ENCODE measurements around the gene IGFN1. TPM values are rescaled to one million over a fixed set of nuclear protein-coding genes. Genes with fewer than 3 reads are reported as not detected.
"Not testable (repeated sequence)": the region's sequence is repeated elsewhere in the genome, so short reads cannot be mapped to it uniquely, and the experiment has no call there.

IGFN1 gene
- total and polyA plus RNA-seq, 7 donors = under 0.01 to 0.55 (median 0.14) TPM; not detected in 3

DNA sequence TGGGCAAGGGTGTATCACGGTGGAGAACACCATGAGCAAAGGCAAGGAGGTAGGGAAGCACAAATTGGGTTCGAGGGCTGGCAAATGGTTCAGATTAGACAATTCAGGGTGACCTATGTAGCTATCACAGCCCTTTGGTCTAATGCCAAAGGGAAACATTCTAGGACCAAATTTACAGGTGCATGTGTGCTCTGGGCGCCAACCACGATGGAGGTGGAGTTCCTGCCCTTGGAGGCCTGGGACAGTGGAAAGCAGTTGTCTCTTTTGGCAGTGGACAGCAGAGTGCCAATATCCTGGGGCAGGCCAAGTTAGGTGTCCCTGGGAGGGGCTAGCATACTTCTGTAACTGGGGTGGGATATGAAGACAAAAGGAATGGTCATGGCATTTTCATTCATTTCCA is 40.1 kb downstream of the IGFN1 start:
- Histone ChIP-seq H3K36me3 (no peaks in the 10 kb centered on the region), H3K27me3 (no peaks in the 10 kb centered on the region), H3K4me3 (no peak overlapping the region), H3K9me3 (peaks cover 0 to 5% (median 0%) of the 10 kb centered on the region in 4 donors), H3K4me1 (no peaks in the 10 kb centered on the region), H3K27ac (no peak overlapping the region)
- no peak for TF ChIP-seq POLR2AphosphoS5 (IDR thresholded peaks at IDR 0.05)
- no peak for TF ChIP-seq POLR2A (IDR thresholded peaks at IDR 0.05)
- no peak for TF ChIP-seq EP300 (IDR thresholded peaks at IDR 0.05)
- TF ChIP-seq, protein P1, sequence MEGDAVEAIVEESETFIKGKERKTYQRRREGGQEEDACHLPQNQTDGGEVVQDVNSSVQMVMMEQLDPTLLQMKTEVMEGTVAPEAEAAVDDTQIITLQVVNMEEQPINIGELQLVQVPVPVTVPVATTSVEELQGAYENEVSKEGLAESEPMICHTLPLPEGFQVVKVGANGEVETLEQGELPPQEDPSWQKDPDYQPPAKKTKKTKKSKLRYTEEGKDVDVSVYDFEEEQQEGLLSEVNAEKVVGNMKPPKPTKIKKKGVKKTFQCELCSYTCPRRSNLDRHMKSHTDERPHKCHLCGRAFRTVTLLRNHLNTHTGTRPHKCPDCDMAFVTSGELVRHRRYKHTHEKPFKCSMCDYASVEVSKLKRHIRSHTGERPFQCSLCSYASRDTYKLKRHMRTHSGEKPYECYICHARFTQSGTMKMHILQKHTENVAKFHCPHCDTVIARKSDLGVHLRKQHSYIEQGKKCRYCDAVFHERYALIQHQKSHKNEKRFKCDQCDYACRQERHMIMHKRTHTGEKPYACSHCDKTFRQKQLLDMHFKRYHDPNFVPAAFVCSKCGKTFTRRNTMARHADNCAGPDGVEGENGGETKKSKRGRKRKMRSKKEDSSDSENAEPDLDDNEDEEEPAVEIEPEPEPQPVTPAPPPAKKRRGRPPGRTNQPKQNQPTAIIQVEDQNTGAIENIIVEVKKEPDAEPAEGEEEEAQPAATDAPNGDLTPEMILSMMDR (IDR thresholded peaks at IDR 0.05) = no peak
- DNase-seq = no peak
- intact Hi-C loops (cut with DNase I) = no loop called here
- WGBS, 2 donors = 74 to 87% methylated on average over 4 of the region's 4 CpGs

DNA sequence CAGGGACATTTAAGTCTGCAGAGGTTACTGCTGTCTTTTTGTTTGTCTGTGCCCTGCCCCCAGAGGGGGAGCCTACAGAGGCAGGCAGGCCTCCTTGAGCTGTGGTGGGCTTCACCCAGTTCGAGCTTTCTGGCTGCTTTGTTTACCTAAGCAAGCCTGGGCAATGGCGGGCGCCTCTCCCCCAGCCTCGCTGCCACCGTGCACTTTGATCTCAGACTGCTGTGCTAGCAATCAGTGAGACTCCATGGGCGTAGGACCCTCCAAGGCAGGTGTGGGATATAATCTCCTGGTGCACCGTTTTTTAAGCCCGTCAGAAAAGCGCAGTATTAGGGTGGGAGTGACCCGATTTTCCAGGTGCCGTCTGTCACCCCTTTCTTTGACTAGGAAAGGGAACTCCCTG is 49.0 kb downstream of the IGFN1 start:
- H3K4me1 ChIP-seq; intact Hi-C loops (cut with DNase I); H3K27ac ChIP-seq; H3K36me3 ChIP-seq; H3K4me3 ChIP-seq; H3K27me3 ChIP-seq; DNase-seq; H3K9me3 ChIP-seq: not testable (repeated sequence)
- WGBS, 2 donors = 60 to 73% methylated on average over 11 of the region's 11 CpGs

- TF ChIP-seq POLR2AphosphoS5 (IDR thresholded peaks at IDR 0.05) (no peak), POLR2A (IDR thresholded peaks at IDR 0.05) (no peak), EP300 (IDR thresholded peaks at IDR 0.05) (no peak)
- TF ChIP-seq, protein P1 (IDR thresholded peaks at IDR 0.05) = no peak
- H3K36me3 ChIP-seq = no peaks in the 10 kb centered on the region
- H3K4me3 ChIP-seq = no peak overlapping the region
- H3K4me1 ChIP-seq = no peaks in the 10 kb centered on the region
- peaks cover 0 to 4% (median 0%) of the 10 kb centered on the region in 3 donors for H3K27me3 ChIP-seq
- DNase-seq = no peak
- H3K9me3 ChIP-seq = no peaks in the 10 kb centered on the region
- no peak overlapping the region for H3K27ac ChIP-seq
- intact Hi-C loops (cut with DNase I) = no loop called here
- 92 to 95% methylated on average over 3 of the region's 3 CpGs for WGBS, 2 donors
These were observed 49.5 kb downstream of the IGFN1 start for GRCh38 chr1:201240171-201240570.

DNA sequence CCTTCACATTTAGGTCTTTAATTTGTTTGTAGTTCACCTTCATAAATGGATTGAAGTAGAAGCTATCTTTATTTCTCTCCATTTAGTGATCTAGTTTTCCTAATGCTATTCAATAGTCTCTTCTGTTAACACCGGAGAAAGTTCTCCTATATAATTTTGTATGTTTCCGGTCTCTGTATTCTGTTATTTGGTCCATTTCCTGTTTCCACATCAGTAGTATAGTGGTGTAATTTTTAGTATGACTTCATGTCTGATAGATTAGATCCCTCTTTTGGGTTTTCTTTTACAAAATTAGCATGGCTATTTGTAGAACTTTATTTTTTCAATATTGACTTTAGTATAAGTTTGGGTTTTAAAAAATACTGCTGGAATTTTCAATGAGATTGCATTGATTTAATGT is 51.1 kb downstream of the IGFN1 start:
- Histone ChIP-seq H3K9me3 (no peaks in the 10 kb centered on the region), H3K4me1 (no peaks in the 10 kb centered on the region), H3K27ac (no peak overlapping the region), H3K27me3 (peaks cover 0 to 4% (median 0%) of the 10 kb centered on the region in 3 donors), H3K36me3 (no peaks in the 10 kb centered on the region), H3K4me3 (no peak overlapping the region)
- intact Hi-C loops (cut with DNase I) = no loop called here
- TF ChIP-seq, protein P1 (IDR thresholded peaks at IDR 0.05) = no peak
- TF ChIP-seq EP300 (IDR thresholded peaks at IDR 0.05) = no peak
- no peak for TF ChIP-seq POLR2AphosphoS5 (IDR thresholded peaks at IDR 0.05)
- TF ChIP-seq POLR2A (IDR thresholded peaks at IDR 0.05) = no peak
- 79 to 88% methylated on average over 2 of the region's 2 CpGs for WGBS, 2 donors
- no peak for DNase-seq

GRCh38 chr1:201245082-201245481 is 54.5 kb downstream of the IGFN1 start:
- no peaks in the 10 kb centered on the region for H3K4me1 ChIP-seq
- no peaks in the 10 kb centered on the region for H3K9me3 ChIP-seq
- H3K36me3 ChIP-seq = no peaks in the 10 kb centered on the region
- H3K4me3 ChIP-seq = no peak overlapping the region
- no peak for DNase-seq
- intact Hi-C loops (cut with DNase I) = no loop called here
- peaks cover 0 to 4% (median 0%) of the 10 kb centered on the region in 3 donors for H3K27me3 ChIP-seq
- 4 to 53% methylated on average over 1 of the region's 1 CpG for WGBS, 2 donors
- H3K27ac ChIP-seq = no peak overlapping the region
- TF ChIP-seq POLR2A (IDR thresholded peaks at IDR 0.05) (no peak), POLR2AphosphoS5 (IDR thresholded peaks at IDR 0.05) (no peak)
- TF ChIP-seq, protein P1 (IDR thresholded peaks at IDR 0.05) = no peak
